ENCODE results near the gene GPR27. TPM values are rescaled to one million over a fixed set of nuclear protein-coding genes. Genes with fewer than 3 reads are reported as not detected.

Gene GPR27
- 7.1 and 7.4 TPM in 2 replicates for total RNA-seq (ENCODE audit: low replicate concordance)
- long read RNA-seq, transcript GPR27-201 (1 exons, 2,447 nt), result major isoform, 5 of 5 reads
- long read RNA-seq, partial matches to known transcripts, result 0 of 5 reads
- long read RNA-seq, other reads (novel, unspliced or antisense), result 0 of 5 reads

GRCh38 chr3:71753701-71754609 lies at the start of gene GPR27:
TSS of gene GPR27 (plus strand) at chr3:71753855. CDS start at chr3:71754050, 195 bp downstream.
- H3K4me3 Mint-ChIP-seq, result peak within 1 kb of the TSS; percentile 87
- peaks cover 9% of the 10 kb centered on the region for H3K4me1 Mint-ChIP-seq (ENCODE audit: unreplicated experiment)
- peak within 1 kb of the TSS; percentile 15 for H3K27ac Mint-ChIP-seq
- peak; percentile 74 for DNase-seq (ENCODE audit: extremely low spot score, unreplicated experiment)
- TF ChIP-seq CTCF (conservative IDR thresholded peaks at IDR 0.05), result no peak
- peaks cover 64% of the 10 kb centered on the region for H3K27me3 Mint-ChIP-seq
- peaks cover 4% of the 10 kb centered on the region for H3K36me3 Mint-ChIP-seq
- no peaks in the 10 kb centered on the region for H3K9me3 Mint-ChIP-seq

- TF ChIP-seq CTCF (conservative IDR thresholded peaks at IDR 0.05), result no peak
- Mint-ChIP-seq H3K27me3 (no peaks in the 10 kb centered on the region), H3K36me3 (peaks cover 12% of the 10 kb centered on the region), H3K9me3 (peaks cover 5% of the 10 kb centered on the region), H3K4me3 (no peak overlapping the region), H3K27ac (no peak overlapping the region), H3K4me1 (ENCODE audit: unreplicated experiment) (peaks cover 32% of the 10 kb centered on the region)
- no peak for DNase-seq (ENCODE audit: extremely low spot score, unreplicated experiment)
These were observed 48.7 kb upstream of the GPR27 start for GRCh38 chr3:71704915-71705314.

- Mint-ChIP-seq H3K4me1 (ENCODE audit: unreplicated experiment) (peaks cover 32% of the 10 kb centered on the region), H3K36me3 (peaks cover 12% of the 10 kb centered on the region)
- no peak for TF ChIP-seq CTCF (conservative IDR thresholded peaks at IDR 0.05)
These were observed 48.0 kb upstream of the GPR27 start for GRCh38 chr3:71705681-71706080.

GRCh38 chr3:71707595-71707994 lies 46.1 kb upstream of the GPR27 start:
- Mint-ChIP-seq H3K27me3 (no peaks in the 10 kb centered on the region), H3K36me3 (peaks cover 12% of the 10 kb centered on the region), H3K9me3 (peaks cover 5% of the 10 kb centered on the region), H3K4me3 (no peak overlapping the region), H3K27ac (no peak overlapping the region), H3K4me1 (ENCODE audit: unreplicated experiment) (peaks cover 38% of the 10 kb centered on the region)
- no peak for TF ChIP-seq CTCF (conservative IDR thresholded peaks at IDR 0.05)
- no peak for DNase-seq (ENCODE audit: extremely low spot score, unreplicated experiment)

More at GRCh38 chr3:71705681-71706080, 48.0 kb upstream of the GPR27 start:
- Mint-ChIP-seq H3K9me3 (peaks cover 5% of the 10 kb centered on the region), H3K4me3 (no peak overlapping the region), H3K27me3 (no peaks in the 10 kb centered on the region), H3K27ac (no peak overlapping the region)
- no peak for DNase-seq (ENCODE audit: extremely low spot score, unreplicated experiment)

GRCh38 chr3:71708476-71709105 lies 45.1 kb upstream of the GPR27 start:
- H3K27ac Mint-ChIP-seq, result no peak overlapping the region
- TF ChIP-seq CTCF (conservative IDR thresholded peaks at IDR 0.05), result no peak
- peaks cover 5% of the 10 kb centered on the region for H3K9me3 Mint-ChIP-seq
- H3K4me3 Mint-ChIP-seq, result no peak overlapping the region
- H3K27me3 Mint-ChIP-seq, result no peaks in the 10 kb centered on the region
- peaks cover 38% of the 10 kb centered on the region for H3K4me1 Mint-ChIP-seq (ENCODE audit: unreplicated experiment)
- DNase-seq (ENCODE audit: extremely low spot score, unreplicated experiment), result no peak
- peaks cover 12% of the 10 kb centered on the region for H3K36me3 Mint-ChIP-seq
